CD4-positive, CD25-positive, alpha-beta regulatory T cell (primary cell): ENCODE measurements around the gene TMEM150B. TPM values are rescaled to one million over a fixed set of nuclear protein-coding genes. Genes with fewer than 3 reads are reported as not detected.

Source experiments
- ATAC-seq, 2 donors: fragments of 150-1000 bp; cut with Tn5 transposase; one replicate each; pipeline ENCODE4 v1.10.0; 2021; ENCODE audit warnings: low read depth in 2 of 2, moderate number of reproducible peaks in 2 of 2, moderate library complexity in 1 of 2
- DNase-seq, 3 donors: peaks; one replicate each; pipeline versions ENCODE4 v3.0.0 to v3.0.0-alpha.2; 2012 to 2022; ENCODE audit warnings: mixed read lengths in 1 of 3
- H3K27ac ChIP-seq: one replicate; pipeline ENCODE4 v1.7.0; 2013; ENCODE audit warnings: mild to moderate bottlenecking, low read length; ENCODE audit not compliant: insufficient read depth, poor library complexity, severe bottlenecking
- H3K27me3 ChIP-seq: one replicate; pipeline ENCODE4 v1.7.0; 2013; ENCODE audit warnings: low read length; ENCODE audit not compliant: control insufficient read depth, insufficient read depth
- H3K36me3 ChIP-seq: one replicate; pipeline ENCODE4 v1.7.0; 2013; ENCODE audit warnings: mild to moderate bottlenecking, low read length, moderate library complexity; ENCODE audit not compliant: control insufficient read depth, insufficient read depth
- H3K4me1 ChIP-seq: 2 replicates; pipeline ENCODE4 v1.7.0; 2013; ENCODE audit warnings: mild to moderate bottlenecking, low read length; ENCODE audit not compliant: insufficient read depth, control insufficient read depth, poor library complexity, severe bottlenecking
- H3K4me3 ChIP-seq: one replicate; pipeline ENCODE4 v1.7.0; 2013; ENCODE audit warnings: low read depth, mild to moderate bottlenecking, low read length, moderate library complexity
- H3K9me3 ChIP-seq, 2 experiments: 1 replicate in 1 of 2; 2 replicates in 1 of 2; pipeline ENCODE4 v1.7.0; 2013; ENCODE audit warnings: low read length in 2 of 2, mild to moderate bottlenecking in 1 of 2, moderate library complexity in 1 of 2; ENCODE audit not compliant: control insufficient read depth in 2 of 2
- H3K27ac Mint-ChIP-seq, 3 donors: one replicate each; pipeline ENCODE4 v1.8.0; 2020 to 2022; ENCODE audit warnings: mild to moderate bottlenecking in 3 of 3, mixed read lengths in 3 of 3, moderate library complexity in 2 of 3
- H3K27me3 Mint-ChIP-seq: one replicate; pipeline ENCODE4 v1.8.0; 2022; ENCODE audit warnings: mild to moderate bottlenecking, mixed read lengths
- H3K36me3 Mint-ChIP-seq: one replicate; pipeline ENCODE4 v1.8.0; 2020; ENCODE audit warnings: mixed read lengths
- H3K4me1 Mint-ChIP-seq, 4 donors: one replicate each; pipeline ENCODE4 v1.8.0; 2020 to 2022; ENCODE audit warnings: mixed read lengths in 4 of 4, mild to moderate bottlenecking in 1 of 4
- H3K4me3 Mint-ChIP-seq, 4 donors: one replicate each; pipeline ENCODE4 v1.8.0; 2020 to 2022; ENCODE audit warnings: mild to moderate bottlenecking in 4 of 4, mixed read lengths in 4 of 4, moderate library complexity in 3 of 4
- H3K9me3 Mint-ChIP-seq, 7 donors: one replicate each; pipeline ENCODE4 v1.8.0; 2020 to 2022; ENCODE audit warnings: mixed read lengths in 7 of 7, mild to moderate bottlenecking in 3 of 7, moderate library complexity in 2 of 7
- polyA plus RNA-seq, 4 donors: library from polyadenylated mRNA; unstranded; fragments of 300-500 nt; fragmentation: Illumina TruSeq; gene quantifications; one replicate each; pipeline ENCODE4 v1.2.3, GENCODE V29; 2021
- total RNA-seq: library from RNA; stranded (reverse); gene quantifications from one replicate; pipeline ENCODE4 v1.2.3, GENCODE V29; 2022

The TMEM150B gene
- total and polyA plus RNA-seq, 5 donors from 2014 or later, result 2.1 TPM; not detected in 4

- H3K4me3 ChIP-seq, result no peak overlapping the region
- no peak overlapping the region for H3K27ac Mint-ChIP-seq
- no peaks in the 10 kb centered on the region for H3K4me1 Mint-ChIP-seq
- no peaks in the 10 kb centered on the region for H3K9me3 ChIP-seq
- H3K27ac ChIP-seq, result no peak overlapping the region
- DNase-seq (no peak), ATAC-seq (no peak)
- no peaks in the 10 kb centered on the region for H3K36me3 ChIP-seq
- no peaks in the 10 kb centered on the region for H3K9me3 Mint-ChIP-seq
- no peaks in the 10 kb centered on the region for H3K36me3 Mint-ChIP-seq
- no peak overlapping the region for H3K4me3 Mint-ChIP-seq
- H3K27me3 ChIP-seq, result no peaks in the 10 kb centered on the region
- peaks cover 18% of the 10 kb centered on the region for H3K27me3 Mint-ChIP-seq
- H3K4me1 ChIP-seq, result peaks cover 4% of the 10 kb centered on the region
These were observed 2.8 kb downstream of the TMEM150B start for GRCh38 chr19:55322204-55322885.

- H3K27ac ChIP-seq, result no peak overlapping the region
- H3K36me3 Mint-ChIP-seq, result no peaks in the 10 kb centered on the region
- H3K4me3 Mint-ChIP-seq, result no peak overlapping the region
- H3K4me3 ChIP-seq, result no peak overlapping the region
- H3K4me1 ChIP-seq, result peaks cover 4% of the 10 kb centered on the region
- ATAC-seq, result no peak
- no peak for DNase-seq
- no peaks in the 10 kb centered on the region for H3K27me3 ChIP-seq
- peak overlapping the region in 1 of 3 donors; percentile 28 for H3K27ac Mint-ChIP-seq
- H3K9me3 ChIP-seq, result no peaks in the 10 kb centered on the region
- no peaks in the 10 kb centered on the region for H3K36me3 ChIP-seq
- no peaks in the 10 kb centered on the region for H3K9me3 Mint-ChIP-seq
- peaks cover 18% of the 10 kb centered on the region for H3K27me3 Mint-ChIP-seq
- H3K4me1 Mint-ChIP-seq, result no peaks in the 10 kb centered on the region
These were observed 3.5 kb downstream of the TMEM150B start for GRCh38 chr19:55321466-55322137.

GRCh38 chr19:55320844-55321419 lies 4.2 kb downstream of the TMEM150B start:
- peaks cover 4% of the 10 kb centered on the region for H3K4me1 ChIP-seq
- Mint-ChIP-seq H3K9me3 (no peaks in the 10 kb centered on the region), H3K4me1 (no peaks in the 10 kb centered on the region), H3K36me3 (no peaks in the 10 kb centered on the region), H3K27me3 (peaks cover 18% of the 10 kb centered on the region), H3K27ac (no peak overlapping the region), H3K4me3 (no peak overlapping the region)
- H3K9me3 ChIP-seq, result no peaks in the 10 kb centered on the region
- no peak overlapping the region for H3K4me3 ChIP-seq
- no peak overlapping the region for H3K27ac ChIP-seq
- ATAC-seq (no peak), DNase-seq (no peak)
- no peaks in the 10 kb centered on the region for H3K27me3 ChIP-seq
- H3K36me3 ChIP-seq, result no peaks in the 10 kb centered on the region

- Mint-ChIP-seq H3K4me3 (no peak overlapping the region), H3K9me3 (no peaks in the 10 kb centered on the region), H3K27me3 (peaks cover 18% of the 10 kb centered on the region), H3K27ac (no peak overlapping the region), H3K4me1 (no peaks in the 10 kb centered on the region), H3K36me3 (no peaks in the 10 kb centered on the region)
- H3K36me3 ChIP-seq, result no peaks in the 10 kb centered on the region
- no peaks in the 10 kb centered on the region for H3K27me3 ChIP-seq
- H3K4me1 ChIP-seq, result no peaks in the 10 kb centered on the region
- no peaks in the 10 kb centered on the region for H3K9me3 ChIP-seq
- DNase-seq, result no peak
- ATAC-seq, result no peak
- H3K27ac ChIP-seq, result no peak overlapping the region
- no peak overlapping the region for H3K4me3 ChIP-seq
These were observed 5.4 kb downstream of the TMEM150B start for GRCh38 chr19:55319785-55320184.

- H3K27me3 ChIP-seq, result no peaks in the 10 kb centered on the region
- H3K9me3 Mint-ChIP-seq, result no peaks in the 10 kb centered on the region
- no peak overlapping the region for H3K27ac ChIP-seq
- no peaks in the 10 kb centered on the region for H3K36me3 Mint-ChIP-seq
- ATAC-seq, result no peak
- H3K9me3 ChIP-seq, result no peaks in the 10 kb centered on the region
- H3K4me1 Mint-ChIP-seq, result no peaks in the 10 kb centered on the region
- H3K4me3 ChIP-seq, result no peak overlapping the region
- H3K27me3 Mint-ChIP-seq, result peaks cover 11% of the 10 kb centered on the region
- no peak for DNase-seq
- H3K4me1 ChIP-seq, result no peaks in the 10 kb centered on the region
- H3K36me3 ChIP-seq, result no peaks in the 10 kb centered on the region
- no peak overlapping the region for H3K27ac Mint-ChIP-seq
- no peak overlapping the region for H3K4me3 Mint-ChIP-seq
These were observed 8.5 kb downstream of the TMEM150B start for GRCh38 chr19:55316646-55317045.

GRCh38 chr19:55315956-55316525 lies 9.1 kb downstream of the TMEM150B start:
- H3K4me1 Mint-ChIP-seq, result no peaks in the 10 kb centered on the region
- H3K36me3 Mint-ChIP-seq, result no peaks in the 10 kb centered on the region
- H3K27me3 Mint-ChIP-seq, result peaks cover 9% of the 10 kb centered on the region
- no peaks in the 10 kb centered on the region for H3K9me3 Mint-ChIP-seq
- Histone ChIP-seq H3K4me3 (no peak overlapping the region), H3K4me1 (no peaks in the 10 kb centered on the region), H3K27ac (no peak overlapping the region), H3K27me3 (no peaks in the 10 kb centered on the region), H3K36me3 (no peaks in the 10 kb centered on the region), H3K9me3 (no peaks in the 10 kb centered on the region)
- ATAC-seq, result no peak
- no peak overlapping the region for H3K27ac Mint-ChIP-seq
- H3K4me3 Mint-ChIP-seq, result no peak overlapping the region
- DNase-seq, result no peak

GRCh38 chr19:55314396-55314795 lies 10.7 kb downstream of the TMEM150B start:
- Mint-ChIP-seq H3K9me3 (no peaks in the 10 kb centered on the region), H3K4me1 (no peaks in the 10 kb centered on the region), H3K36me3 (no peaks in the 10 kb centered on the region), H3K27ac (no peak overlapping the region), H3K4me3 (no peak overlapping the region), H3K27me3 (peaks cover 5% of the 10 kb centered on the region)
- no peaks in the 10 kb centered on the region for H3K4me1 ChIP-seq
- H3K36me3 ChIP-seq, result no peaks in the 10 kb centered on the region
- no peaks in the 10 kb centered on the region for H3K9me3 ChIP-seq
- no peak overlapping the region for H3K27ac ChIP-seq
- H3K27me3 ChIP-seq, result no peaks in the 10 kb centered on the region
- no peak for DNase-seq
- ATAC-seq, result no peak
- no peak overlapping the region for H3K4me3 ChIP-seq
